HG03039 (cell line): ENCODE measurements around the gene DYNLT1.

Experiments used
- ATAC-seq: cut with Tn5 transposase; IDR thresholded peaks from one replicate; pipeline ENCODE4 v1.9.1; 2021; ENCODE audit warnings: mild to moderate bottlenecking, moderate library complexity; ENCODE audit not compliant: unreplicated experiment

The DYNLT1 gene

GRCh38 chr6:158604048-158604406 is 40.5 kb downstream of the DYNLT1 start:
- no peak for ATAC-seq

GRCh38 chr6:158603261-158604047 is 41.1 kb downstream of the DYNLT1 start:
- ATAC-seq = no peak

GRCh38 chr6:158599635-158600034 is 44.9 kb downstream of the DYNLT1 start:
- no peak for ATAC-seq

- no peak for ATAC-seq
Observed at GRCh38 chr6:158597565-158597964, 47.0 kb downstream of the DYNLT1 start.

- no peak for ATAC-seq
Observed at GRCh38 chr6:158596861-158597260, 47.7 kb downstream of the DYNLT1 start.

- ATAC-seq = no peak
Observed at GRCh38 chr6:158595223-158595622, 49.3 kb downstream of the DYNLT1 start.

- no peak for ATAC-seq
Observed at GRCh38 chr6:158593670-158594069, 50.9 kb downstream of the DYNLT1 start.

GRCh38 chr6:158591810-158592209 is 52.7 kb downstream of the DYNLT1 start:
- no peak for ATAC-seq

GRCh38 chr6:158591134-158591809 is 53.3 kb downstream of the DYNLT1 start:
- no peak for ATAC-seq

GRCh38 chr6:158589366-158589765 is 55.2 kb downstream of the DYNLT1 start:
- no peak for ATAC-seq

- no peak for ATAC-seq
Observed at GRCh38 chr6:158586652-158587051, 57.9 kb downstream of the DYNLT1 start.
